Karpas-422 (cell line): ENCODE results near the gene MRPL34. TPM values are rescaled to one million over a fixed set of nuclear protein-coding genes. Genes with fewer than 3 reads are reported as not detected.
A peak's percentile ranks its signal among the peaks of the same experiment; 100 is the strongest.

Experiments
- DNase-seq: peaks from one replicate; pipeline ENCODE4 v3.0.0-alpha.2; 2015
- H2AFZ ChIP-seq: fragments of 200-600 bp; sonication (generic); 2 replicates; pipeline ENCODE4 v1.6.1; 2014; ENCODE audit warnings: antibody characterized with exemption, low read length, mixed read lengths
- H3K27ac ChIP-seq: fragments of 200-600 bp; sonication (generic); 2 replicates; pipeline ENCODE4 v1.5.1; 2014; ENCODE audit warnings: mild to moderate bottlenecking, low read length, moderate library complexity
- H3K27me3 ChIP-seq: fragments of 200-600 bp; sonication (generic); 2 replicates; pipeline ENCODE4 v1.6.1; 2014; ENCODE audit warnings: low read length, mixed read lengths
- H3K36me3 ChIP-seq: fragments of 200-600 bp; sonication (generic); 2 replicates; pipeline ENCODE4 v1.6.1; 2014; ENCODE audit warnings: low read length, mixed read lengths; ENCODE audit not compliant: insufficient read depth
- H3K4me1 ChIP-seq: fragments of 200-600 bp; sonication (generic); 2 replicates; pipeline ENCODE4 v1.6.1; 2014; ENCODE audit warnings: mild to moderate bottlenecking, low read length, mixed read lengths
- H3K4me2 ChIP-seq: fragments of 200-600 bp; sonication (generic); 2 replicates; pipeline ENCODE4 v1.6.1; 2014; ENCODE audit warnings: low read length, low read depth, mild to moderate bottlenecking; ENCODE audit not compliant: poor library complexity, severe bottlenecking
- H3K4me3 ChIP-seq: fragments of 200-600 bp; sonication (generic); 2 replicates; pipeline ENCODE4 v1.5.1; 2014; ENCODE audit warnings: mild to moderate bottlenecking, antibody characterized with exemption, low read length, mixed read lengths
- H3K79me2 ChIP-seq: fragments of 200-600 bp; sonication (generic); 2 replicates; pipeline ENCODE4 v1.6.1; 2014; ENCODE audit warnings: mild to moderate bottlenecking, low read length, mixed read lengths
- H3K9ac ChIP-seq: fragments of 200-600 bp; sonication (generic); 2 replicates; pipeline ENCODE4 v1.6.0; 2014; ENCODE audit warnings: low read length
- H3K9me2 ChIP-seq: fragments of 200-600 bp; sonication (generic), shearing (Covaris generic); replicated peaks from 2 replicates; pipeline ENCODE4 v1.6.0; 2014; ENCODE audit warnings: mild to moderate bottlenecking, low read length, moderate library complexity; ENCODE audit not compliant: insufficient read depth
- H3K9me3 ChIP-seq: fragments of 300-700, 200-600 bp; sonication (generic); 2 replicates; pipeline ENCODE4 v1.6.1; 2014; ENCODE audit warnings: low read length, mixed read lengths
- H4K20me1 ChIP-seq: fragments of 200-600 bp; sonication (generic); 2 replicates; pipeline ENCODE4 v1.6.1; 2014; ENCODE audit warnings: mild to moderate bottlenecking, antibody characterized with exemption, low read length, low read depth; ENCODE audit not compliant: insufficient read depth
- total RNA-seq: library from RNA; depleted of rRNA; stranded (reverse); fragments of >200 nt; shearing (Covaris generic); gene quantifications from 2 replicates; pipeline ENCODE4 v1.2.3, GENCODE V29; 2014; ENCODE audit warnings: low replicate concordance

Gene MRPL34
- total RNA-seq, 1 experiment from 2014 or later = 34.0 TPM

DNA sequence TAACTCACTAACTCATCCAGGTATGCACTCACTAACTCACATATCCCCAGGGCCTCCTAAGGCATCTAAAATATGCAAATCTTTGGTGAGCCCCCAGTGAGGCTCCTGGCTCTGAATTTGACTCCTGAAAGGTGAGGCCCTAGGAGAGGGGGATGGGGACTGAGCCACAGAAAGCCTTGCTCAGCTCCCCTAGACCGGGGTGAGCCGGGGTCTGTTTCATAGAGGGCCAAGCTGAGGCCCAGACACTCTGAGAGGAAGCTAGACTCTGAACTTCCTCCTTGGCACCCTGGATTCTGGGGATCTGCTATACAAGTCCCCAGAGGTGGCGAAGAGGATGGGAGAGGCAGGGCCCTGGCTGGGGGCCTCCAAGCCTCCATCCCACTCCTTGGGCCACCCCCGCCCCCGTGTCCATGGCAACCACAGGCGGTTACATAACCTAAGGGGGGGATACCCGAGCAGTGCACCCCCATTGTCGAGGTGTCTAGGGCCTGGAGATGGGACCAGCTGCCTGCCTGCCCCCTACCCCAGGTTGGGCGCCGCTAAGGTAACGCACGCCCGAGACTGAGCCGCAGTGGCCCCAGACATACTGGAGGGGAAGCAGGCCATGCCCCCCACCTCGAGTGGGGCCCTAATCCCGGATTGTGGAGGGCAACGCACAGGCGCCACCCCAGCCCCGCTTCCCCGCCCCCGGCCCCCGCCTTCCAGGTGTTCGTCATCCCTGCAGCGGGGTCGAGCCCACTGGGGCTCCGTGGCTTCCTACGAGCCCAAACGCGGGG is 3.1 kb upstream of the MRPL34 start:
- Histone ChIP-seq H3K4me1 (peaks cover 24% of the 10 kb centered on the region), H3K4me3 (peak overlapping the region; percentile 43; the same call in 1 of the 2 replicates), H3K36me3 (no peaks in the 10 kb centered on the region; the same call in 1 of the 2 replicates), H3K4me2 (peak overlapping the region; percentile 37), H3K79me2 (peaks cover 6% of the 10 kb centered on the region), H3K9me2 (no peaks in the 10 kb centered on the region), H3K9me3 (no peaks in the 10 kb centered on the region), H3K9ac (peak overlapping the region; percentile 4; the same call in 1 of the 2 replicates), H4K20me1 (peaks cover 11% of the 10 kb centered on the region; the same call in 1 of the 2 replicates), H3K27ac (peak overlapping the region; percentile 10; the same call in 1 of the 2 replicates), H3K27me3 (no peaks in the 10 kb centered on the region), H2AFZ (no peak overlapping the region)
- peak; percentile 67 for DNase-seq

GRCh38 chr19:17303167-17303939 is 2.3 kb upstream of the MRPL34 start, which contains the start of gene ABHD8:
TSS of gene ABHD8 (minus strand) at chr19:17303425. CDS start at chr19:17301616, 1,809 bp downstream.
- Histone ChIP-seq H3K27me3 (no peaks in the 10 kb centered on the region), H3K4me3 (peak within 1 kb of the TSS; percentile 43; the same call in 1 of the 2 replicates), H3K36me3 (no peaks in the 10 kb centered on the region), H3K9me3 (no peaks in the 10 kb centered on the region), H3K9ac (peak within 1 kb of the TSS; percentile 4; the same call in 1 of the 2 replicates), H3K4me1 (peaks cover 24% of the 10 kb centered on the region), H3K79me2 (peaks cover 6% of the 10 kb centered on the region; the same call in 1 of the 2 replicates), H3K4me2 (peak within 1 kb of the TSS; percentile 37), H4K20me1 (peaks cover 11% of the 10 kb centered on the region; the same call in 1 of the 2 replicates), H2AFZ (no peak within 1 kb of the TSS), H3K9me2 (no peaks in the 10 kb centered on the region), H3K27ac (peak within 1 kb of the TSS; percentile 10; the same call in 1 of the 2 replicates)
- peak; percentile 94 for DNase-seq

DNA sequence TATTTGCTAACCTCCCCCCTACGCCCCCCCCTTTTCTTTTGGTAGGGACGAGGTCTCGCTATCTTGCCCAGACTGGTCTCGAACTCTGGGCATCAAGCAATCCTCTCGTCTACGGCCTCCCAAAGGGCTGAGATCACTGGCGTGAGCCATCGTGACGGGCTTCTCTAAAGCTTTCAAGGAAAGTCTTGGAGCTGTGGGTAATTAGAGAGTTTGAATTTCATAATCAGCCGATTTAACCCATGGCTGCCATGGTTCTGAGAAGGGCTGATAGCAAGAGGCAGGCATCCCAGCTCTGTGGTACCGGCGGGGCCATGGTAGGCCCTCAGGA is 1.8 kb upstream of the MRPL34 start:
- no peak overlapping the region for H3K4me3 ChIP-seq
- H3K27ac ChIP-seq = no peak overlapping the region
- peaks cover 24% of the 10 kb centered on the region for H3K4me1 ChIP-seq
- H3K9me3 ChIP-seq = no peaks in the 10 kb centered on the region
- H3K36me3 ChIP-seq = no peaks in the 10 kb centered on the region
- H3K4me2 ChIP-seq = no peak overlapping the region
- H3K79me2 ChIP-seq = peaks cover 6% of the 10 kb centered on the region; the same call in 1 of the 2 replicates
- no peak overlapping the region for H2AFZ ChIP-seq
- no peaks in the 10 kb centered on the region for H3K27me3 ChIP-seq
- H3K9me2 ChIP-seq = no peaks in the 10 kb centered on the region
- DNase-seq = no peak
- peaks cover 11% of the 10 kb centered on the region; the same call in 1 of the 2 replicates for H4K20me1 ChIP-seq
- no peak overlapping the region for H3K9ac ChIP-seq

GRCh38 chr19:17304386-17305215 is 1.1 kb upstream of the MRPL34 start:
- no peaks in the 10 kb centered on the region for H3K9me3 ChIP-seq
- no peak overlapping the region for H3K9ac ChIP-seq
- H2AFZ ChIP-seq = no peak overlapping the region
- H3K36me3 ChIP-seq = no peaks in the 10 kb centered on the region
- peaks cover 24% of the 10 kb centered on the region for H3K4me1 ChIP-seq
- no peak overlapping the region for H3K4me3 ChIP-seq
- peaks cover 9% of the 10 kb centered on the region for H3K79me2 ChIP-seq
- no peaks in the 10 kb centered on the region for H3K27me3 ChIP-seq
- no peak for DNase-seq
- H3K27ac ChIP-seq = no peak overlapping the region
- H4K20me1 ChIP-seq = peaks cover 11% of the 10 kb centered on the region; the same call in 1 of the 2 replicates
- no peak overlapping the region for H3K4me2 ChIP-seq
- no peaks in the 10 kb centered on the region for H3K9me2 ChIP-seq

- Histone ChIP-seq H3K4me1 (peaks cover 25% of the 10 kb centered on the region), H3K9me2 (no peaks in the 10 kb centered on the region), H4K20me1 (peaks cover 13% of the 10 kb centered on the region; the same call in 1 of the 2 replicates), H3K4me3 (no peak overlapping the region), H3K27me3 (no peaks in the 10 kb centered on the region), H3K36me3 (no peaks in the 10 kb centered on the region), H2AFZ (no peak overlapping the region), H3K4me2 (no peak overlapping the region), H3K79me2 (peaks cover 14% of the 10 kb centered on the region), H3K27ac (no peak overlapping the region), H3K9me3 (no peaks in the 10 kb centered on the region), H3K9ac (no peak overlapping the region)
- DNase-seq = no peak
Observed at GRCh38 chr19:17305216-17305516, 506 bp upstream of the MRPL34 start.

DNA sequence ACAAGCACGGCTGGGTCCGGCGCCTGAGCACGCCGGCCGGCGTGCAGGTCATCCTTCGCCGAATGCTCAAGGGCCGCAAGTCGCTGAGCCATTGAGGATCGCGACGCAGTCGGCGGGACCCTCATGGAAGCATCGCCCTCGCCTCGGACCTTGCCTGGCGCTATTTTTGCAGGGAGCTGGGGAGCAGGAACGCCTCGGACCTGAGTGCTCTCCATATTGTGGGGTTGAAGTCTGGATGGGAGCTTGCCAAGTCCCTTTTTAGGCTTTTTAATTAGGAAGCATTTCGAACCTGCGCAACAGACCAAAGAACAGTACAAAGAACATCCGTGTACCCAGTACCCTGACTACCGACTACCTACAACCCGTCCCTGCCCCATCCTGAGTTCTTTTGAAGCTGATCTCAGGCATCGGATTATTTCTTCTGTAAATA is 628 bp downstream of the MRPL34 start:
- DNase-seq = peak; percentile 68
- H3K36me3 ChIP-seq = no peaks in the 10 kb centered on the region
- H3K4me1 ChIP-seq = peaks cover 32% of the 10 kb centered on the region
- H3K9me3 ChIP-seq = no peaks in the 10 kb centered on the region
- H2AFZ ChIP-seq = peak overlapping the region; percentile 65
- H3K79me2 ChIP-seq = peaks cover 26% of the 10 kb centered on the region
- H4K20me1 ChIP-seq = peaks cover 22% of the 10 kb centered on the region; the same call in 1 of the 2 replicates
- H3K4me3 ChIP-seq = peak overlapping the region; percentile 88
- peak overlapping the region; percentile 97 for H3K4me2 ChIP-seq
- peak overlapping the region; percentile 90 for H3K9ac ChIP-seq
- H3K27ac ChIP-seq = peak overlapping the region; percentile 75
- no peaks in the 10 kb centered on the region for H3K27me3 ChIP-seq
- H3K9me2 ChIP-seq = no peaks in the 10 kb centered on the region

DNA sequence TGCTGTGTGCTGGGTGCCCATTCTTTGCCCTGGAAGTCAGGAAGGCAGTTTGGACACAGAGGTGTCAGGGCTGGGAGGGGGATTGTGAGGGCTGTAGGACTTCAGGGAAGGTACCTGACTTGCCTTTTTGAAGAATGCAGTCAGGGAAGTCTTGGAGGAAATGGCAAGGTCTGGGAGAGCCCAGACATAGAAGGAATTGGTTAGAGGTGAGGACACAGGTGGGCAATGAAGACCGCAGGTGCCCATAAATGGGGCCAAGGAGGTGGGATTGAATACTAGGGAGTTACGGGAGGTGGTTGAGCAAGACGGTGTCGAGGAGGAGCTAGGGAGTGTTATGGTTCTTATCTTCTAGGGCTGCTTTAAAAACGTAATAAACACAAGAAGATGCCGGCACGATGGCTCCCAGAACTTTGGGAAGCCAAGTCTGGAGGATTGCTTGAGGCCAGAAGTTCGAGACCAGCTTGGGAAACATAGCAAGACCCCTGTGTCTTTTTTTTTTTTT is 2.3 kb downstream of the MRPL34 start:
- H2AFZ ChIP-seq = no peak overlapping the region
- peaks cover 21% of the 10 kb centered on the region for H3K4me1 ChIP-seq
- H4K20me1 ChIP-seq = peaks cover 31% of the 10 kb centered on the region; the same call in 1 of the 2 replicates
- H3K4me3 ChIP-seq = no peak overlapping the region
- no peaks in the 10 kb centered on the region for H3K27me3 ChIP-seq
- no peaks in the 10 kb centered on the region for H3K36me3 ChIP-seq
- no peaks in the 10 kb centered on the region for H3K9me3 ChIP-seq
- no peak overlapping the region for H3K4me2 ChIP-seq
- no peaks in the 10 kb centered on the region for H3K9me2 ChIP-seq
- no peak overlapping the region for H3K9ac ChIP-seq
- H3K79me2 ChIP-seq = peaks cover 40% of the 10 kb centered on the region
- H3K27ac ChIP-seq = no peak overlapping the region
- no peak for DNase-seq
